Activated naive CD8-positive, alpha-beta T cell treated with anti-CD3 and anti-CD28 coated beads, Interleukin-2, amount 50 U/mL, for 16 hours (primary cell): Measurements from ENCODE around the gene IRX3.
"Not testable (repeated sequence)": the region's sequence is repeated elsewhere in the genome, so short reads cannot be mapped to it uniquely, and the experiment has no call there.

Experiments used
- DNase-seq: peaks from one replicate; pipeline ENCODE4 v3.0.0-alpha.2; 2020; ENCODE audit warnings: low read depth, low spot score

The IRX3 gene

GRCh38 chr16:54275956-54276355 is 10.6 kb downstream of the IRX3 start:
- no peak for DNase-seq

GRCh38 chr16:54273566-54273965 is 13.0 kb downstream of the IRX3 start:
- DNase-seq: no peak

DNA sequence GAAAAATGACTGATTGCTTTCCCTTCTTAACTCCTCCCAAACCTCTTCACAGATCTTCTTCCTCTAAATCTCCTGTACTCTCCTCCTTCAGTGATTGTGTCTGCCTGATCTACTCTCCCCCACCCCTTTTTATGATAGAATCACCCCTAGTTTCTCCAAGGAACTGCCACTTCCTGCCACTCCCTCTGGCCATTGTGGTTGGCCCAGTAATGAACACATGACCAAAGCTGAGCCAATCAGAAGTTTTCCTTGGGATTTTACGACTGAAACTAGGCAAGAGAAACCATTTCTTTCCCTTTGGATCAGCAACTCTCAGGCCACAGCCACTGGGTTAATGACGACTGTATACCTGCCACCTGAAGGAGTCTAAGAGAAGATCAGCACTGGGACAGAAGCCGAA is 15.9 kb downstream of the IRX3 start:
- no peak for DNase-seq

DNA sequence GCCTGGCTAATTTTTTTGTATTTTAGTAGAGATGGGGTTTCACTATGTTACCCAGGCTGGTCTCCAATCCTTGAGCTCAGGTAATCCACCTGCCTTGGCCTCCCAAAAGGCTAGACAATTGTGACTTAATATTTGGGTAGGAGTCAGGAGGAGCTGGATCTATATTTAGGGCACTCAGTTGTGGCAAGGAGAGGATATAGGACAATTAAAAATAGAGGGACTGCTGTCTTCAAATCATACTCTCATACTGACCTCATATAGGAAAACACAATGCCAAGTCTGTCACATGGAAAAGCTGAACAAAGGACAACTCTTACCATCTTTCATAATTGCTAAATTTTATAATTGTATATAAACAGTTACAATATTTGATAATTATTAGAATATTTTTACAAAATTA is 17.1 kb downstream of the IRX3 start:
- no peak for DNase-seq

DNA sequence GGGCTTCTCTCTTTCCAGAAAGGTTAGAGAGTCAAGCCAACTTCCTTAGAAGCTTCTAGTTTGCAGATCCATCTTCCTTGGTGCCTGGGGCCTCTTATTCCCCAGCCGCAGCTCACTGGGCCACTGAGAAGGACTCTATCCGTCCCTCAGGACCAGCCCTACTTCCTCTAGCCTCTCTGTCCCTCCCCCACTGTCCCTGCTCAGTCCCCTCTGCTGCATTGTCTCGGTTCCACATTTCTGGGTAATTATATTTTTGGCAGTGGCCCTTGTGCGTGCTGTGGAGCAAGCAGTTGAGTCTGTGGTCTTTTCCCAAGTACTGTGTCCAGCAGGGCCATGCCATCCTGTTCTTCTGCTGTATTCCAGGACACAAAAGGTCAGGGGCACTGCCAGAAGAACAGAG is 17.8 kb downstream of the IRX3 start:
- no peak for DNase-seq

DNA sequence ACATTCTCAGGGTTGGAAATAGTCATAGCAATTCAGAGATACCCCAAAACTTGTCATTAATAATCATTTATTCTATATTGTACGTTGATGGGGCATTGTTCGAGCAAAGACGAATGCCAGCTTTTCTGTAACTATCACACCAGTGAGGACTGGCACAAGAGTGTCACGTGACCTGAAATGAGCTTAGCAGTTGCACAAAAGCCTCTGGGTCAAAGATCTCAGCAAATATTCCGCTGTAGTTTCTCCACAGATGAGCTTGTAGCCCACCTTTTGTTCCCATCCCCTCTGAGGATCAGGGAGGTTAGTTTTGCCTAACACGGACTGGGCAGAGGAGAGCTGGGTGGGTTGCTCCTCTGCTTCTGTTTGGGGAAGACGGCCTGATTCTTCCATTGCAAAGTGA is 18.2 kb downstream of the IRX3 start:
- no peak for DNase-seq

DNA sequence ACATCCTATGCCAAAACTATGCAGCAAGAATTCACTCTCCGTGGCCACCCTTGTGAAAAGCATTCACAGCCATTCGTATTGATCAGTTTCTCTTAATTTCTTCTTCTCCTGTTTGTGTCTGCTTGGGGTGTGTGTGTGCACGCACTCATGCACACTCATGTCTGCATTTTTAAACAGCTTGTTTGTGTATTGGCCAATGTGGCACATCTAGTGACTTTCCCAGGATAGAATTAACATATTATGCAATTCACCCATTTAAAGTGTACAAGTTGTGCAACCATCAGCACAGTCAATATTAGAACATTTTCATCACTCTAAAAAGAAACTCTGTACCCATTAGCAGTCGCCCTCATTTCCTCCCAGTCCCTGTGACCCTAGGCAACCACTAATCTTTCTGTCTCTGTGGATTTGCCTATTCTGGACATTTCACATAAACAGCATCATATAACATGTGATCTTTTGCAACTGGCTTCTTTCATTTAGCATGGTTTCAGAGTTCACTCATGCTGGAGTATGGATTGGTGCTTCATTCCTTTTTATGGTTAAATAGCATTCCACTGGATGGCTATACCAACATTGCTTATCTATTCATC is 20.1 kb downstream of the IRX3 start:
- DNase-seq: no peak

DNA sequence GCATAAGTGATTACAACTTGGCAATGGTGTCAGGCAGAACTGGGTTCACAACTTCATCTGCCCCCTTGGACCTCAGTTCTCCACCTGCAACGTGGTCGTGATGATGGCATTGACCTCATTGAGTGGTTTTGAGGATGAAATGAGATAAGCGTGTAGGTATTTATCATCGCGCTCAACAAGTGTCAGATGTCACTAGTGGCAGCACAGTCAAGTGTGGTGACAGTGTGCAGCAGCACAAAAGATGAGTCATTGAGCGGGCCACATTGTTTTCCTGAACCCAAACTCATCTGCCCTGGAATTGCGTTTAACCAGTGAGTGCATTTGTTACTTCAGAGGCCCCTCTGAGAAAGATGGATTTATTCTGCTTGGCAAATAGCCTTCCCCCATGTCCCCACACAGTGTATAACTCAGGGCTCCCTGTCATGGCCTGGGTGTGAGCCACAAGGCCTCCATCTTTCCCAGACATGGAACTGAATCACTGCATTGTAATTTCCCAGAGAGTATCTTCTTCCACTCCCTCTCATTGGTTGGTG is 20.9 kb downstream of the IRX3 start:
- DNase-seq: no peak

DNA sequence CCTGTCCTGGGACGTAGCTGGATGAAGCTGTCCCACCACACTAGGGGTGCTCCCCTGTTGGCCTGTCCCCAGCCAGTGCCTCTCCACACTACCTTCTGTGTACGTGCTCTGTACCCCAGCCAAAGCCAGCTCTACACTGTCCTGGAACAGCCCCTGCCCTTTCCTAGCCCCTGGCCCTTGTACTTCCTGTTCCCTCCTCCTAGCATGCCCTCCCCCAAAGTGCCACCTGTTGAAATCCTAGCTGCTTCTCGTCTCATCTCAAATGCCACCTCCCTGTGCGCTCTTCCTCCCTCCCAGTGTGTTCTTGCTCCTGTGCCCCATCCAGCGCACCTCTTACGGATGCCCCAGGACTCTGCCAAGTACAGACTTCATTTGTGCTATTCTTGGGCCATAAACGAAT is 33.5 kb downstream of the IRX3 start:
- no peak for DNase-seq

DNA sequence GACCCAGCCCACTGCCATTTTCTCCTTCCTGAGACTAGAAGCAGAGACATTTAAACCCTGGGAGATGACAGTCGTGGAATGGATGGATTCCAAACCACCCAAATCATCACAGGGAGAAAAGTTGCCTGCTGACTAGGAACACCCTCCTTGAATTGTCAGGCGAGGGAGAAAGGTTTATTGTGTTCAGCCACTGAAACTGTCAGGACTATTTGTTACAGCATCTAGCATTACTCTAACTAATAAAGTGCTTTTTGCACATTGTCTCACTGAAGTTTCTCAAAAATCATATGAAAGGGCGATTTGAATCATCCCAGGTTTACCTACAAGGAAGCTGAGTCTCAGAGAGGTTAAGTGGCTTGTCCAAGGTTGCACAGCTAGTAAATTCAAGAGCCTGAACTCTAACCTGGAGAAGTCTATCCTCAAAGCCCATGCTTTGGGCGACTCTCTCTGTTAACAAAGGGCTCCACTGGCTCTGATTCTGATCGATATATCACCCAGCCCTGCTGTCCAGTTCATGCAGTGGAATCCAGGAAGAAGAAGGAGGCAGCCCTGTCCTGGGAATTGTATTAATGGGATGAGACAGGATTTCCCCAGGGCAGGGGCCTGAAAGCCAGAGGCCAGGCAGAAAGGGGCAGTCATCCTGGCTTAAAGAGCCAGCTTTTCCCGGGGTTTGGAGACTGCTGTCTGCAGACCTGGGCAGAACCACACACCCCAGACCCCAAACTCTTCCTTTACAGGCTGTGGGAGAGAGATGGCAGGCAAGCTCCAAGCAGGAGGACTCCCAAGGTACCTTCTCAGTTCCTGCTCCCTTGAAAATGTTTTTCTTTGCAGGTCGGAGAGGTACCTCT is 37.5 kb downstream of the IRX3 start:
- no peak for DNase-seq

DNA sequence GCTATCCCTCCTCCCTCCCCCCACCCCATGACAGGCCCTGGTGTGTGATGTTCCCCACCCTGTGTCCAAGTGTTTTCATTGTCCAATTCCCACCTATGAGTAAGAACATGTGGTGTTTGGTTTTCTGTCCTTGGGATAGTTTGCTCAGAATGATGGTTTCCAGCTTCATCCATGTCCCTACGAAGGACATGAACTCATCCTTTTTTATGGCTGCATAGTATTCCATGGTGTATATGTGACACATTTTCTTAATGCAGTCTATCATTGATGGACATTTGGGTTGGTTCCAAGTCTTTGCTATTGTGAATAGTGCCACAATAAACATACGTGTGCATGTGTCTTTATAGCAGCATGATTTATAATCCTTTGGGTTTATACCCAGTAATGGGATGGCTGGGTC is 38.9 kb downstream of the IRX3 start:
- DNase-seq: not testable (repeated sequence)

- DNase-seq: no peak
Observed at GRCh38 chr16:54246454-54246821, 40.1 kb downstream of the IRX3 start.

DNA sequence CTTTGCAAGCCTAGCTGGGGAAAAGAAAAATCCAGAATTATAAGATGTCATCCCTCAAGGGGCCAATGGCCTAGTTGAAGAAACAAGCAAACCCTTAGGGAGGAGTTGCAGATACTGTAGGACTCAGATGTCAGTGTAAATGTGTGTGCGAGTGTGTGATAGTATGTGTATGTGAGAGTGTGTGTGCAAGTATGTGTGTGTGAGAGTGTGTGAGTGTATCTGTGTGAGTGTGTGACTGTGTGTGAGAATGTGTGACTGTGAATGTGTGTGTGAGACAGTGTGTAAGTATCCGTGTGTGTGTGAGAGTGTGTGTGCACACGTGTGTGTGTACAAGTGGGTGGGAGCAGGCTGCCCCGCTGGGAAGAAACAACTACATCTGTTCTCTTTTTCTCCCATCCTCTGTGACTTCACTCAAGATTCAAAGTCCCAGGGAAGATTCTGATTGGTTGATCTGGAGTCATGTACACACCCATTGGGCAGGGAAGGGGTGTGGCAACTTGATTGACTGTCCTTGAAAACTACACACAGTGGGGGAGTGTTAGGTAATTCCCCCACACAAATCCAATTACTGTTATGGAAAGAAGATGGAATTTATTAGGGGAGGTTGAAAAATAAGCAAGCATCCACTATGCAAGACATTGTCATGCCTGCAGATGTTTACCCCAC is 40.7 kb downstream of the IRX3 start:
- DNase-seq: no peak

DNA sequence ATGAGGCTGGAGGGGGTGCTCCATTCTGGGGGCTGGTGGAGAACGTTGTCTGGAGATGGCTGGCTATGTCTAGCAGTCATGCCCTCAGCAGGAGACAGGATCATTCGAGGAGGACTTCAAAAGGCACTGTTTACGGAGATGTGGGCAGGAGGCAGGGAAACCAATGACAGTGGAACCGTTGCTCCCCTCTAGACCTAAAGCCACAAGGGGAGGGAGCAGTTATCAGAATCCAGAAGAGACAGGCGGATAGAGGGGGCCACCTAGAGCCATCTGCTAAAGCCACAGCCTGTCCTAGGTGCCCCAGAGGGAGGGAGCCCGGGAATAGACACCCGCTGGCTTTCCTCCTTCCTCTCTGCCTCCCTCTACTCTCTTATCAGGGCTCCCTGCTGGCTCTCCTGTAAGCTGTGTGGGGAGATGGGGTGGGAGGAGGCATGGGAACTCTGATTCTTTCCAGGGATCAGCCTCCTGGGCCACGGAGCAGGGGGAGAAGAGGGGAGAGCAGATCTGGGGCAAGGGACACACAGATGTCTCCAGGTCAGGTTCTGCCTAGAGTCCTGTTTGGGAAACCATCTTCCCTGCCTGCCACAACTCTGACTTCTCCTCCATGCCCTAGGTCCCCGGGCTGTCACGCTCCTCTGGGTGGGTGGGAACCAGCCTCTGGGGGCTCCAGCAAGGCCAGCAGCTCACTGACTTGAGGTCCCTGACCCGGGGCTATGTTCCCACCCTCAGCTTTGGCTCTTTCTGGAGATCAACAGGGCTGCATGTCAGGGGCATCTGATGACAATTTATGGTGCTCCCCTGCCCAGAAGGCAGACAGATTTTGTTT is 42.3 kb downstream of the IRX3 start:
- no peak for DNase-seq

- DNase-seq: no peak
Observed at GRCh38 chr16:54243202-54243601, 43.4 kb downstream of the IRX3 start.

- no peak for DNase-seq
Observed at GRCh38 chr16:54242199-54242598, 44.4 kb downstream of the IRX3 start.

GRCh38 chr16:54241525-54241924 is 45.1 kb downstream of the IRX3 start:
- DNase-seq: no peak

GRCh38 chr16:54240271-54241129 is 46.1 kb downstream of the IRX3 start:
- DNase-seq: no peak

DNA sequence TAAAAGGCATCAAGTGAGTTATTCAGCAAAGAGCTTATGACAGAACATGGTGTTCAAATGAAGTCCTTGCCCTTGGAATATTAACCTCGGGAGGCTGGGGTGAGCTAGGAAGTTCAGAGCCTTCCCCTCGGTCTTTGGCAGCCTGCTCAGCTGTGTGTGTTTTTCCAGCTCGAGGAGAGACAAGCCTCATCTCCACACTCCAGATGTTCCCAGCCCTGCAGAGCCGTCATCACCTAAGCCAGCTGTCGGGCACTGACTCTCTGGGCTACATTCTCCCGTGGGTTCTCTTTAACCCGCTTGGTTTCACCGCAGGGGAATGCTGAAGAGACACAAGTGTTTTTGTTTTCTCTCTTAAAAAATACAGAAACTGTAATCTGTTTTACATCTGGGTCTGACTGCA is 47.1 kb downstream of the IRX3 start:
- DNase-seq: no peak

- DNase-seq: no peak
Observed at GRCh38 chr16:54236773-54237172, 49.8 kb downstream of the IRX3 start.

DNA sequence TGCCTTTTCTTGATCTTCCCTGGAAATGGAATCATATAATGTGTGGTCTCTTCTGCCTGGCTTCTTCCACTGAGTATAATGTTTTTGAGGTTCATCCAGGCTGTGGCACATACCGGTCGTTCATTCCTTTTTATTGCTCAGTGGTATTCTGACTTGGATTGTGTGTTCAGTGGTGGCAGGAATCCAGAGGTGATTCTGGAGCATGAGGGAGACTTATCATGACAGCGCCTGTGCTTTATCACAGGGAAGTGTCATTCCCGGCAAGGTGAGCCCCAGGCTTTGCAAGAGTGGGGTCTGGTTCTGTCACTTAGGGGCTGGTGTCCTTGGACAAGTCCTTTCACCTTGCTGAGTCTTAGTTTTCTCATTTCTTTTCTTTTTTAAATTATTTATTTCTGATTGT is 53.0 kb downstream of the IRX3 start:
- no peak for DNase-seq
